T-helper 9 cell (primary cell): ENCODE data around the gene AGPS.
"Not testable (repeated sequence)": the region's sequence is repeated elsewhere in the genome, so short reads cannot be mapped to it uniquely, and the experiment has no call there.

ENCODE experiments used
- DNase-seq: peaks from one replicate; pipeline ENCODE4 v3.0.0-alpha.2; 2020
- total RNA-seq, 2 donors: gene quantifications; one replicate each; lab custom pipeline; 2026; lab: John Stamatoyannopoulos, UW

Gene AGPS
- 48.0 to 77.2 reads per million in 2 donors for total RNA-seq

DNA sequence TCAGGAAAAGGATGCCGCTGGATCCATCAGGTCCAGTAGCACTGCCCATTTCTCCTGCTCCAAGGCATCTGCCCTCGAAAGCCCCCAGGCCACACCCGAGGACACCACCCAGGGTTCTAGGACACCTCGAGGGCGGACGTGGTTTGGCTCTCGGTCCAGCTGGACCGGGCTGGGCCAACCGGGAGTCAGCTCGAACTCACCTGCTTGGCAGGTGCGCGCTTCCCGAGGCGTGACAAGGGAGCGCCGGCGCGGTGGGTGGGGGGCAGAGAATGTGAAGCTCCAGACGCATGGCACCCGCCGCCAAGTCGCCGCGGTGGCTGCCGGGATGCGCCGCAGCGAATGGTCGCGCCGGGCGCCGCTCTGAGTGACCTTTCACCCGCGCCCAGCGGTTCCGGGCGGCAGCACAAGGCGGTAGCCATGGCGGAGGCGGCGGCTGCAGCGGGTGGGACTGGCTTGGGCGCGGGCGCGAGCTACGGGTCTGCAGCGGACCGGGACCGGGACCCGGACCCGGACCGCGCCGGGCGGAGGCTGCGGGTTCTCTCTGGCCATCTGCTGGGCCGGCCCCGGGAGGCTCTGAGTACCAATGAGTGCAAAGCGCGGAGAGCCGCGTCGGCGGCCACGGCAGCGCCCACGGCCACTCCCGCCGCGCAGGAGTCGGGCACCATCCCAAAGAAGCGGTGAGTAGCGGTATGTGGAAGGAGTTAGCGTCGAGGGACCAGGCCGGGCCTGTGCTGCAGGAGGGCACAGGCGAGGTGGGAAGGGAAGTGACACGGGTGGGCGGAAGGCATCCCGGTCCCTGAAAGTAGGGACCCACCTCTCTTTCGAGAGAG lies at the start of gene AGPS:
Gene AGPS, plus strand, starts transcription at position 401 of the 830 bp plus-strand sequence. Its CDS starts 17 bp downstream, at position 418.
- DNase-seq, result peak; percentile 57

DNA sequence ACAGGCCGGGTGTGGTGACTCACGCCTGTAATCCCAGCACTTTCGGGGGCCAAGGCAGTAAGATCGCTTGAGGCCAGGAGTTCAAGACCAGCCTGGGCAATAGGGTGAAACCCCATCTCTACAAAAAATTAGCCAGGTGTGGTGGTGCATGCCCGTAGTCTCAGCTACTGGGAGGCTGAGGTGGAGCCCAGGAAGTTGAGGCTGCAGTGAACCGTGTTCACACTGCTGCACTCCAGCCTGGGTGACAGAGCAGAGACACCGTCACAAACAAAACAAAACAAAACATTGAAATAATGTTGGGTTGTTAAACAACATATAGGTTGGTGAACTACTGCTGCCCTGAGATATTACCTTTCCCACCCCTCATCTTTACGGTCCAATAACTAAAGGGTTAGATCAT lies 48.8 kb upstream of the AGPS start:
- DNase-seq, result no peak

DNA sequence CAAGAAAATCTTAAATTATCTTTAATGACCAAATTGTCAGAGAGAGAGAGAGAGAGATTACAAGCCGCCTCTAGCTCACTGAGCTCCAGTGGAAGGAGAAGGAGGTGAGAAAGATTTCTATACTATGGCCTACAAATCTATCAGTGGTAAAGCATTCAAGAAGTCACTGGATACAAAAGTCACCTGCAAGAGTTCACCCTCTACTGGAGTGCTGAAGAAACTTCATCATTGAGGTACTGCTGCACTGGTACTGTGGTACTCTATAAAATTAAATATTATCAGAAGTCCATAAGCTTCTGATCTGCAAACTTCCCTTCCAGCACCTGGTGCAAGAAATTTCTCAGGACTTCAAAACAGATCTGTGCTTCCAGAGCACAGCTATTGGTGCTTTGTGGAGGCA lies 48.3 kb upstream of the AGPS start:
- DNase-seq, result no peak

DNA sequence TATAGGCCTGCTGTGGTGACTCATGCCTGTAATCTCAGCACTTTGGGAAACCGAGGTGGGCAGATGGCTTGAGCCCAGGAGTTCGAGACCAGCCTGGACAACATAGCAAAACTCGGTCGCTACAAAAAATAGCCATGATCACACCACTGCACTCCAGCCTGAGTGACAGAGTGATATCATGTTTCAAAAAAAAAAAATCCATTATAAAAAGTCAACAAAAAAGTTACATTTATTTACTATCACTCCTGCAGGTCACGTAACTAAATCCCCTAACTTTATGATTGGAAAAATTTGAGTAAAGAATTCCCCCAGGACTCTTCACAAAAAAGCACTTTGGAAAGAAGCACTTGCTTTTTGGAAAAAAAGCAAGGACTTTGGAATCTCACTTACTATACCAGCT lies 46.4 kb upstream of the AGPS start:
- no peak for DNase-seq

DNA sequence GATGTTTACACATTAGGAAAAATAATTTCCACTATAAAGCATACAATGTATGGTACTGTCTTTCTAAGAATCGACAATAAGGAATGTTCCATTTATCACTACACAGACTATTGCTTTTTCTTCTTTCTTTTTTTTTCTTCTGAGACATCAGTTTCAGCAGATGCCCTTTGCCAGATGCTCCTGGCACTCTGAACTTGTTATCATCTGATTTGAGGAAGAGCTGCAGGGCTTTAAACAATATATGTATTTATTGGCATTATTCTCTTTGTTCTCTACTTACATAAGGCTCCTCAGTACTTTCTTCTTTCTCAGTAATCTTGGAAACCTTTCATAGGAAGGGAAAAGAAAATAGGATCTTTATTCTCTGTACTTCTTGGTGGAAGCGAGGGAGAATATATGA lies 45.0 kb upstream of the AGPS start:
- DNase-seq, result no peak

DNA sequence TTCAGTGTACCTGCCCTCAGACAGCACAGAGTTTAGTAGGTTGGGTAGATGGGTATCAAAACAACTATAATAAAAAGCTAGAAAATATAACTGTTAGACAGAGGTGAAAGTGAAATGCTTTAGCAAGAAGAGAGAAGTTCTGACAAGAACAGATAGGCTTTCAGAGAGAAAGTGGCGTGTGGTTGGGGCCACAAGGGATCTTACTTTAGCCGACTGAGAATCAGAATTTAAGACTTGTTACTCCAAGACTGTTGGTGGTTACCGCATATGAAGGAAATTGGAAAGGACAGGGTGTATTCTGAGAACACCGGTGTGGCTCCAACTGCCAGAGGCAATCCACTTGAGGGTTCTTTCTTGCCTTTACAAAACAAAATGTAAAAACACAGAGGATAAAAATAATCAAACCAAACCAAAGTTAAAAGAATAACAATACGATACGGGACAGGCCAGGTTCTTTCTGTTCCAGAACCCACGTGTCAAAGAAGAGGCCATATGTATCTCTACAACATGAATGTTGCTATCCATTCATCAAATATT lies 44.4 kb upstream of the AGPS start:
- no peak for DNase-seq

DNA sequence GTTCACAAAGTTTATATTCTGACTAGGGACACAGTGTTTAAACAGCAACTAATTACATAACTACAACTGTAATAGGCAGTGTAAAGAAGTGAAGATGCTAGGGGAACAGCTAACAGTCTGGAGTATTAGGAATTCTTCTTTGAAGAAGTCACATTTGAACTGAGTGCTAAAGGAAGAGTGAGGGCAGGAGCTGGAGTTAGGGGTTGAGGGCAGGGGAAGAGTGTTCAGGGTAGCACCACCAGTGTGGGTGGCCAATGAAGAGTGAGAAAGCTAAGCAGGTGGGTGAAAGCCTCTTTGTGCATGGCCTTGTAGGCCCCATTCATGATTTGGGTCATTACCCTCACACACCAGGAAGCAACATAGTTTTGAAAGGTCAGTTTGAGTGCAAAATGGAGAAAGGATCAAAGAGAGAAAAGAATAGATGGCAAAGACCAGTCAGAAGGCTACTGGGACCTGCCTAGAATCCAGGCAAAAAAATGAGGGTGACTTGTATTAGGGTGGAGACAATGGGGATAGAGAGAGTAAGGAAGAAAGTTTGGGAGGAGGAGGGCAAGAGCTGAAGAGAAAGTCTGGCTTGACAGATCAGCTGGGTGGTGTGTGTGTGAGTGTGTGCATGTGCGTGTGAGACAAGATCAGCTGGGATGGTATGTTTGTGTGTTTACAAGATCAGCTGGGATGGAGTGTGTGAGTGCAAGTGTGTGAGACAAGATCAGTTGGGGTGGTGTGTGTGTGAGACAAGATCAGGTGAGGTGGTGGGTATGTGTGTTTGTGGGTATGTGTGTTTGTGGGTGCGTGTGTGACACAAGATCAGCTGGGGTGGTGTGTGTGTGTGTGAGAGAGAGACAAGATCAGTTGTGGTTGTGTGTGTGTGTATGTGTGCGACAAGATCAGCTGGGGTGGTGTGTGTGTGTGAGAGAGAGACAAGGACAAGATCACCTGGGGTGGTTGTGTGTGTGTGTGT lies 43.6 kb upstream of the AGPS start:
- no peak for DNase-seq

DNA sequence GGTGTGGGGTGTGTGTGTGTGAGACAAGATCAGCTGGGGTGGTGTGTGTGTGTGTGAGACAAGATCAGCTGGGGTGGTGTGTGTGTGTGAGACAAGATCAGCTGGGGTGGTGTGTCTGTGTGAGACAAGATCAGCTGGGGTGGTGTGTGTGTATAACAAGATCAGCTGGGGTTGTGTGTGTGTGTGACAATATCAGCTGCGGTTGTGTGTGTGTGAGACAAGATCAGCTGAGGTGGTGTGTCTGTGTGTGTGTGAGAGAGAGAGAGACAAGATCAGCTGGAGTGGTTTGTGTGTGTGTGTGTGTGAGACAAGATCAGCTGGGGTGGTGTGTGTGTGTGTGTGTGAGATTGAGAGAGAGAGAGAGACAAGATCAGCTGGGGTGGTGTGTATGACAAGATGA lies 41.9 kb upstream of the AGPS start:
- DNase-seq, result not testable (repeated sequence)

DNA sequence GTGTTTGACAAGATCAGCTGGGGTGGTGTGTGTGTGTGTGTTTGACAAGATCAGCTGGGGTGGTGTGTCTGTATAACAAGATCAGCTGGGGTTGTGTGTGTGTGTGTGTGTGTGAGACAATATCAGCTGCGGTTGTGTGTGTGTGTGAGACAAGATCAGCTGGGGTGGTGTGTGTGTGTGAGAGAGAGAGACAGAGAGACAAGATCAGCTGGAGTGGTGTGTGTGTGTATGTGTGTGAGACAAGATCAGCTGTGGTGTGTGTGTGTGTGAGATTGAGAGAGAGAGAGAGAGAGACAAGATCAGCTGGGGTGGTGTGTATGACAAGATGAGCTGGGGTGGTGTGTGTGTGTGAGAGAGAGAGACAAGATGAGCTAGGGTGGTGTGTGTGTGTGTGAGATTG lies 41.5 kb upstream of the AGPS start:
- DNase-seq, result not testable (repeated sequence)

DNA sequence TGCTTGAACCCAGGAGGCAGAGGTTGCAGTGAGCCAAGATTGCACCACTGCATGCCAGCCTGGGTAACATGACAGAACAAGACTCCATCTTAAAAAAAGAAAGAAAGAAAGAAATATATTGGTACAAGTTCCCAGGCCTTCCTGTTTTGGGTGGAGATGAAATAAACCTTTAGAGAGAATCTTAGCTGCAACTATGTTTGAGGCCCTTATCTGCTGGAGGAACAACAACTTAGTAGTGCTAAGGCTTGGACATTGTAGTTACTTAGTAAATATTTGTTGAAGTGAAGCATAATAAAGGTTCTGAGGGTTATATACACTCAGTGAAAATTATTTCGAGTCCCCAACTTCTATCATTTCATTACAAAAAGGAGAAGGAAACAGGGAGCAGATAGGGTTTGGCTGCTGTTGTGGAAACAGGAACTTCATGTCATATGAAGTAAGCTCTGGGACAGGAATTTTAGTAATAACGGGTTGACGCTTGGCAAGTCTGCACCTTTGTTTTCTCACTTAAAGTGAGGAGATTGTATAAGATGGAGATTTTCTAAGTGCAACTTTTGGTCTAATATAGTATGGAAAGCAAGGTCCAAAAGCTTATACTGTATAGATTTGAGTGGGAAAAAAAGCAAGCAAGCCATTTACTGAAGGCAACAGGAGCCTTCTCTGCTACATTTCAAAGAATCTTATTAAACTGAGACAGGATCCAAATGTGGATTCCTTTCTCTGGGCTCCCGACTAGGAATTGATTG lies 40.0 kb upstream of the AGPS start:
- DNase-seq, result no peak

DNA sequence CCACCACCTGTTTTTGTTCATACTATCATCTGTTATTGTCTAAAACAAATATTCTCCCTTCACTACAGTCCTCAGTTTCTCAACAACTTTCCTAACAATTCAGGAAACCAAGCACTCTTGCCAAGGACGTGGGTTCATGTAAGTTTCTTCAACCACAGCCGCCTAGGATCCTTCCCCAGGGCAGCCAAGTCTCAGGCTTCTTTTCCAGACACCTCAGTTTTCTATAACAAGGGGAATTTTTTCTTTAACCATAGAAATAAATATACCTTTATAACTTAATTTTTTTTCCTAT lies 39.4 kb upstream of the AGPS start:
- no peak for DNase-seq

DNA sequence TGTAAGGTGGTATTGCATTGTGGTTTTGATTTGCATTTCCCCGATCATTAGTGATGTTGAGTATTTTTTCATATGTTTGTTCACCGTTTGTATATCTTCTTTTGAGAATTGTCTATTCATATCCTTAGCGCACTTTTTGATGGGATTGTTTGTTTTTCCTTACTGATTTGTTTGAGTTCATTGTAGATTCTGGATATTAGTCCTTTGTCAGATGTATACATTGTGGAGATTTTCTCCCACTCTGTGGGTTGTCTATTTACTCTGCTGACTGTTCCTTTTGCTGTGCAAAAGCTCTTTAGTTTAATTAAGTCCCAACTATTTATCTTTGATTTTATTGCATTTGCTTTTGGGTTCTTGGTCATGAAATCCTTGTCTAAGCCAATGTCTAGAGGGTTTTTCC lies 38.0 kb upstream of the AGPS start:
- DNase-seq, result not testable (repeated sequence)

DNA sequence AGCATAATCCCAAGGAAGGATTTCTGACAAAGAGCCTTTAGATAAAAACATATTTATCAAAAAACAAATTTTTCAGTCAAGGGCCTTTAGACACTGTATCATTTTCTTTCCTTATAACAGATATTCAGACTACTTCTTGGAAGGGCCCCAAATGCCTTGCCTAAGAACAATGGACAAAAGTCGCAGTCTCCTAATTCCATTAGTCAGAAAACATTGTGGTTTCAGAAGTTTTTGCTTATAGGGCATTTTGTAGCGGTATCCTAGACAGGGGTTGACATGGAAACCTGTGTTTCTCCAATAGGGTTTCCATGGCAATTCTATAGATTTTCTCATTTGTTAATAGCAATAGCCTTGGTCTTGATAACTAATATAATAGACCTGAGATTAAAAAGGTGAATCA lies 36.7 kb upstream of the AGPS start:
- DNase-seq, result no peak

DNA sequence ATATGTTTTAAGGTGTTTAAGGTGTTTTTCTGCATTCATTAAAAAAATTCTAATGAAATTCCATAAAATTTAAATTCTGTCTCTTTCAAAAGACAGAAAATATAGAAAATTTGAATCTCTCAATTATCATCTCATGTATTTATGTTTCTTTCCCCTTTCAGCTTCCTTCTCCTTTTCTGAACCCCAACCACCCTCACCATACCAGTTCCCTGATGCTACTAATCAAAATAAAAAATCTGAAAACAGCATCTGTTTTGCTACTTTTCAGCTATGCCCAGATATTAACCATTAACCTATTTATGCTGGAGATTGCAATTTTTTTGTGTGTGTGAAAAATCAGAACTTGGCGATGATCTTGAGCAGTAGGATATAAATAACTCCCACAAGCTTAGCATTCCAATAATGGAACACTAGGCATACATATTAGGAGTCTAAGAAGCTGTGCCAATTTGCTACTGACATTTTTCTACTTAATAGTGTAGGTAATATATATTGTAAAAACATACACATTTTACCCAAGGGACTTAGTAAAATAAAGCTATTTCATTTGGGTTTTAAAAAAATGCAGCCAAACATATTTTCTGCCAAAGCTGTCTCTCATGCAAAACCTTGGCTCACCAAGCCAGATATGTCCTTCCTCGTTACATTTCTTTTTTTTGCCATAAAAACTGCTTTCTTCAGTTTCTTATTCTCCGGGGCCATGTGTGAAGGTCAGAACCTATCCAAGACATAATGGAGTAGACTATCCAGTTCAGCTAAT lies 32.6 kb upstream of the AGPS start:
- DNase-seq, result no peak

DNA sequence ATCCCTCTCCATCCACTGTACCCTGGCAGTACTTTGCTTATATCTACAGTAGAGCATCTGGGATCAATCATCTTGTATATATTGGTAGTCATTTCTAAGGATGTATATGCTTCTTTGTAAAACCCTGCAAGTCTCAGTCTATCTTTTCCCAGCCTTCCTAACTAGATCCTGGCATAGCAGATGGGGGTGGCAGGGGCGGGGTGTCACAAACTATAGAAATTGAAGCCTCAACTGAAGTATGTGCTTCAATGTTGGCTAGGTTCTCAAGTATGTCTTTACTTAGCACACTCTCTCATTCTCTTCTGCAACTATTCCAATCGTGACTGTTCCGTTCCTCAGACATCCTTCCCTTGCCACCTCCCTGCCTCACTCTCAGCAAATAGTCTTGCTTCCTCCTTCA lies 30.1 kb upstream of the AGPS start:
- DNase-seq, result no peak

DNA sequence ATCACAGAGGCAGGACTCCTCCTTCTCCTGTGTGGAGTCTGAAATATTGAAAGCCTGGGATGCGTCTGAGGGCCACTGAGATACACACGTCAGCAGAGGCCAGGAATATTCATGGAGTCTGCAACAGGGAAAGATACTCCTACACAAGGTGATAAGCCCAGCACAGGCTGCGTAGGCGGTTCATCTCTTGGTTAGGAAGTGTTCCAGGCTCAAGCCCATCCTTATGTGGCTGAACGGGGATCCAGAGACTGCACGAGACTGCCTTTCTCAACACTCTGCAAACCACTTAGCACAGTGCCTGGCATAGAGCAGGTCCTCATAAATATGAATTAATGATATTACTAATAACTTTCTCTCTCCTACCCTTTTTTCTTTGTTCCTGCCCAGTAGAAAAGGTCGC lies 29.2 kb upstream of the AGPS start:
- no peak for DNase-seq

DNA sequence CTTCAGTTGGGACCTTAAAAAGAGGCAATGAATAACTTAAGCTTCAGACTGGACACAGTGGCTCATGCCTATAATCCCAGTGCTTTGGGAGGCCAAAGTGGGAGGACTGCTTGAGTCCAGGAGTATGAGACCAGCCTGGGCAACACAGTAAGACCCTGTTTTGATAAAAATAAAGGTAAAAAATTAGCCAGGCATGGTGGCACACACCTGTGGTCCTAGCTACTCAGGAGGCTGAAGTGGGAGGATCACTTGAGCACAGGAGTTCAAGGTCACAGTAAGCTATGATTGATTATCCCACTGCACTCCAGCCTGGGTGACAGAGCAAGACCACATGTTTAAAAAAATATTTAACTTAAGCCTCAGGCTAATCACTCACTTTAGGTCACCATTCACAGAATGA lies 26.8 kb upstream of the AGPS start:
- DNase-seq, result not testable (repeated sequence)

DNA sequence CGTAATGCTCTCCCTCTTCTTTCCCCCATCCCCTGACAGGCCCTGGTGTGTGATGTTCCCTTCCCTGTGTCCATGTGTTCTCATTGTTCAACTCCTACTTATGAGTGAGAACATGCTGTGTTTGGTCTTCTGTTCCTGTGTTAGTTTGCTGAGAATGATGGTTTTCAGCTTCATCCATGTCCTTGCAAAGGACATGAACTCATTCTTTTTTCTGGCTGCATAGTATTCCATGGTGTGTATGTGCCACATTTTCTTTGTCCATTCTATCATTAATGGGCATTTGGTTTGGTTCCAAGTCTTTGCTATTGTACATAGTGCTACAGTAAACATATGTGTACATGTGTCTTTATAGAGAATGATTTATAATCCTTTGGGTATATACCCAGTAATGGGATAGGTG lies 24.6 kb upstream of the AGPS start:
- not testable (repeated sequence) for DNase-seq

DNA sequence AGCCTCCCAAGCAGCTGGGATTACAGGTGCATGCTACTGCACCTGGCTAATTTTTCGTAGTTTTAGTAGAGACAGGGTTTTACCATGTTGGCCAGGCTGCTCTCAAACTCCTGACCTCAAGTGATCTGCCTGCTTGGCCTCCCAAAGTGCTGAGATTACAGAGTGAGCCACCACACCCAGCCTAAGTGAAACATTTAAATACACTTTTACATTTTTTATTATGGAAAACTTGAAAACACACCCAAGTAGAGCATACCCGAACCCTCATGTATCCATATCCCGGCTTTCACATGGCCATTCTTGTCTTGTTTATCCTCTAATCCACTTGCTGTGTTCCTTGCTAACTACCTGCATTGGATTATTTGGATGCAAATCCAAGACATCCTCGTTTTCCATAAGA lies 13.2 kb upstream of the AGPS start:
- no peak for DNase-seq

DNA sequence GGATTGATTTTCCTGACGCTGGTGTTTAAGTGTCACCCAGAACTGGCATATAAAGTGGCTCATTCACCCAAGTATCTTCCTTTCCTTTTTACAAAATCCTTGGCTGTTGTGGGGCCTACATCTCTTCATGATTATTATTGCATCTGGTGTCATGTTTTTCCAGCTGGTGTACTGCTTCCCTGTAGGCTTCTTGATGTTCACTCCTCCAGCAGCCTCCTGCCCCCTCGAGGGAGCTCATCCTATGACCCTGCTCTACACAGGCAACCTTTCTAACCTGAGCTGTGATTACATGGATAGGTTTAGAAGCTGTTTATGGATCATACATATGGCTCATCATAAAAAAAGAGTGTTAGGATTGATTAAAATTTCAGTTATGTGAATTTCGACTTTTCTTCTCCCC lies 12.4 kb upstream of the AGPS start:
- DNase-seq, result no peak

DNA sequence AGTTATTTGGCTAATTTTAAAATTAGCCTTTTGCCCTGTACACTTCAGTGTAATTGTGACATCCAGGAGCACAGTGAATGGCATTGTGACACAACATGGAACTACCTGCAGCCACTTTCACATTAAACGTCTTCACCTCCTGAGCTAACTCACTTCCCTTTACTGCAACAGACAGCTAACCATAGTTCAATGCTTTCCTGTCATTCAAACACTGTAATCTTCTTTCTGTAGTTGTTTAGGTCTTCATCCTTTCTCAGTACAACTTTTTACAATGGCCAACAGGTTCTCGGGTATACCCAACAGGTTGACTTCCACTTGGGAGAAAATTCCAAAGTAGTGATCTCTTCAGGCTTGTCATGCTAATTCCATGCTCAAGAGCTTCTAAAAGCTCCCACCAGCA lies 8.6 kb upstream of the AGPS start:
- no peak for DNase-seq

DNA sequence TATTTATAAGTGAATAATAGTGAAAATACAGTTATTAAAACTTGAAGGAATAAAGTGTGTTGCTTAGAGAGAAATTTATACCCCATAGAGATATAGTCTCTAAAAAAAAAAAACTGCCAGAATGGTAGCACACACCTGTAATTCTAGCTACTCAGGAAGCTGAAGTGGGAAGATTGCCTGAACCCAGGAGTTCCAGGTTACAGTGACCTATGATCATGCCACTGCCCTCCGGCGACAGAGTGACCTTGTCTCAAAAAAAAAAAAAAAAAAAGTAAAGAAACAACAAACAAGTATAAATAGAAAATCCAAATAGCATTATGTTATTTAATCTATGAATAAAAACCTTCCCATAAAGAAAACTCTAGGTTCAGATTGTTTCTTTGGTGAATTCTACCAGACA lies 7.4 kb upstream of the AGPS start:
- DNase-seq, result no peak
